BJ (cell line): Measurements from ENCODE around the gene KIF16B. TPM values are rescaled to one million over a fixed set of nuclear protein-coding genes. Genes with fewer than 3 reads are reported as not detected.

ENCODE experiments used
- CTCF ChIA-PET: fragments of 350-600 bp; formaldehyde crosslinking; extraction: SDS; loops from one replicate; lab custom pipeline; 2021; ENCODE audit warnings: antibody characterized with exemption, inconsistent platforms; lab: Yijun Ruan, JAX
- POLR2A ChIA-PET: fragments of 300-600 bp; sonication (Branson Sonifier 250); formaldehyde crosslinking; extraction: SDS; loops from one replicate; lab custom pipeline; 2021; ENCODE audit warnings: antibody characterized with exemption; lab: Charles Lee
- DNase-seq: peaks from one replicate; pipeline ENCODE4 v3.0.0-alpha.2; 2011; ENCODE audit warnings: low read depth
- H3K27me3 ChIP-seq: 2 replicates; pipeline ENCODE4 v1.6.0; 2011; ENCODE audit warnings: low read length; ENCODE audit not compliant: control insufficient read depth, insufficient read depth
- H3K36me3 ChIP-seq: 2 replicates; pipeline ENCODE4 v1.5.1; 2011; ENCODE audit warnings: low read length; ENCODE audit not compliant: control insufficient read depth, insufficient read depth
- H3K4me3 ChIP-seq: 2 replicates; pipeline ENCODE4 v1.5.1; 2011; ENCODE audit warnings: low read depth, mild to moderate bottlenecking, control low read depth, low read length
- polyA plus RNA-seq: library from polyadenylated mRNA; depleted of rRNA; stranded (reverse); fragments of >200 nt; gene quantifications from 2 replicates; pipeline ENCODE4 v1.2.3, GENCODE V29; 2011
- TF ChIP-seq, protein P1 (sequence below): IDR thresholded peaks from 2 replicates; pipeline ENCODE4 v1.5.1; 2011; ENCODE audit warnings: low read depth, mild to moderate bottlenecking, control low read depth, inconsistent platforms, low read length, moderate library complexity; ENCODE audit not compliant: insufficient read depth

The KIF16B gene
- polyA plus RNA-seq, 1 experiment = 3.2 TPM

DNA sequence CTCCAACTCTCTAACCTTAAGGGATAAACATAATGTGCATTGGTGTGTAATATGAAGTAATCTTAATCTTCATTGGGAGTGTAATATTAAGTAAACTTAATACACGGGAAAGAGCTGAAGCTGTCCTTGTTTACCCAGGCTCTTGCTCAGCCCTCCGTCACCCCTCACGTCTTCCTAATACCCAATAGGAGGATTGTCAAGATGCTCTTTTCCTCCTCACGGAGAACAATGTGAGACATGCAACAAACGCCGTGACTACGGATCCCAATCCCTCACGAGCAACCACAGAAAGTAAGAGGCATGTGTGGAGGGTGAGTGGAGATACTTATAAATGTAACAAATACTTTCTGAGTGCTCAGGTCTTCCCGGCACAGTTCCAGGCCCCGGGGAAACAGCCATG, 11.0 kb downstream of the KIF16B start:
- POLR2A ChIA-PET = no interaction called here
- DNase-seq = no peak
- H3K27me3 ChIP-seq = no peaks in the 10 kb centered on the region
- TF ChIP-seq, protein P1, sequence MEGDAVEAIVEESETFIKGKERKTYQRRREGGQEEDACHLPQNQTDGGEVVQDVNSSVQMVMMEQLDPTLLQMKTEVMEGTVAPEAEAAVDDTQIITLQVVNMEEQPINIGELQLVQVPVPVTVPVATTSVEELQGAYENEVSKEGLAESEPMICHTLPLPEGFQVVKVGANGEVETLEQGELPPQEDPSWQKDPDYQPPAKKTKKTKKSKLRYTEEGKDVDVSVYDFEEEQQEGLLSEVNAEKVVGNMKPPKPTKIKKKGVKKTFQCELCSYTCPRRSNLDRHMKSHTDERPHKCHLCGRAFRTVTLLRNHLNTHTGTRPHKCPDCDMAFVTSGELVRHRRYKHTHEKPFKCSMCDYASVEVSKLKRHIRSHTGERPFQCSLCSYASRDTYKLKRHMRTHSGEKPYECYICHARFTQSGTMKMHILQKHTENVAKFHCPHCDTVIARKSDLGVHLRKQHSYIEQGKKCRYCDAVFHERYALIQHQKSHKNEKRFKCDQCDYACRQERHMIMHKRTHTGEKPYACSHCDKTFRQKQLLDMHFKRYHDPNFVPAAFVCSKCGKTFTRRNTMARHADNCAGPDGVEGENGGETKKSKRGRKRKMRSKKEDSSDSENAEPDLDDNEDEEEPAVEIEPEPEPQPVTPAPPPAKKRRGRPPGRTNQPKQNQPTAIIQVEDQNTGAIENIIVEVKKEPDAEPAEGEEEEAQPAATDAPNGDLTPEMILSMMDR = no peak
- H3K4me3 ChIP-seq = no peak overlapping the region
- no peaks in the 10 kb centered on the region for H3K36me3 ChIP-seq
- CTCF ChIA-PET = no interaction called here

DNA sequence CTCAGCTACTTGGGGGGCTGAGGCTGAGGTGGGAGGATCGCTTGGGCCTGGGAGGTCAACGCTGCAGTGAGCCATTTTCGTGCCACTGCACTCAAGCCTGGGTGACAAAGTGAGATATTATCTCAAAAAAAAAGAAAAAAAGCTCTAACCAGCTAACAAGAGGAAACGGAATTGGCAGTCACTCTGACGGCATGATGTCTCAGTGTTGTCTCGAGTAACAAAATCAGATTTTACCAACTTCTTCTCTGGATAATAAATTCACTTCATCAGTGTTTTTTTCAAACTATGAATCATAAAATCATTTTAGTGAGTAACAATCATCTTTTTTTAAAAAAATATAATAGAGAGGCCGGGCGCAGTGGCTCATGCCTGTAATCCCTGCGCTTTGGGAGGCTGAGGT, 12.6 kb downstream of the KIF16B start:
- ChIA-PET POLR2A (no interaction called here), CTCF (no interaction called here)
- DNase-seq = no peak
- Histone ChIP-seq H3K27me3 (no peaks in the 10 kb centered on the region), H3K36me3 (no peaks in the 10 kb centered on the region), H3K4me3 (no peak overlapping the region)
- TF ChIP-seq, protein P1 = no peak

DNA sequence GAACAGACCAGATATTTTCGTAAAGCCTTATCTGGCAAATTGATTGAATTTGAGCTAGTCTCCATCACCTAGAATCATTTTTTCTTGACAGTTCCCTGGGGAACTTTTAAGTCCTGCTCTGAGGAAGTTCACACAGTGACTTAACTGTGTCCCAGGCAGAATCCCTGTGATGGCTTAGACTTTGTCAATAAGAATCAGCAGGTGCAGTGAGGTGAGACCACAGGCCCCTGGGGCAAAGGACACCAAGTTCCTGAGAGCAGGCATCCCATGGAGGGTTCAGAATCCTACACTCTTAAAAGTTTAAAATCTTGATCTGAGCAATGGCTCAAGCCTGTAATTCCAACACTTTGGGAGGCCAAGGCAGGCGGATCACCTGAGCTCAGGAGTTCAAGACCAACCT, 13.0 kb downstream of the KIF16B start:
- no peak for DNase-seq
- ChIA-PET POLR2A (no interaction called here), CTCF (no interaction called here)
- TF ChIP-seq, protein P1 = no peak
- H3K4me3 ChIP-seq = no peak overlapping the region
- H3K27me3 ChIP-seq = no peaks in the 10 kb centered on the region
- no peaks in the 10 kb centered on the region for H3K36me3 ChIP-seq

DNA sequence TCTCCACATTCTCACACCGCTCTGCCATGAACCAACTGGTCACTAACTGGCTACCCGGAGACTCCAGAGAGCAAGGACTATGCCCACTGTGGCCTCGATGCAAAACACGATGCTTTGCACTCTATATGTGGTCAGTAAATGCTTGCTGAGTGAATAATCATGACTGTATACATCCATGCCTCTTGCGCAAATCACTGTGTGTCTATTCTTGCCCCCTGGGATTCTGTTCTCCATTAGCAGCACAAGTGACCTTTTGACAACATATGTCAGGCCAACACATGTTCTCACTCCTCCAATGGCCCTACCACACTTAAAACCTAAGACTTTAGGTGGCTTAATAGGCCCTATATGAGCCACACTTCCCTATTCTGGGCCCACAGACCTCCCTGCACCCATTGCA, 16.9 kb downstream of the KIF16B start:
- Histone ChIP-seq H3K27me3 (no peaks in the 10 kb centered on the region), H3K4me3 (no peak overlapping the region), H3K36me3 (no peaks in the 10 kb centered on the region)
- ChIA-PET CTCF (interaction anchor here (3.0 kb wide), 1 partner anchor 10 kb away, joined by 9 read pairs; no protein-coding TSS in a partner anchor), POLR2A (no interaction called here)
- TF ChIP-seq, protein P1 = no peak
- no peak for DNase-seq

DNA sequence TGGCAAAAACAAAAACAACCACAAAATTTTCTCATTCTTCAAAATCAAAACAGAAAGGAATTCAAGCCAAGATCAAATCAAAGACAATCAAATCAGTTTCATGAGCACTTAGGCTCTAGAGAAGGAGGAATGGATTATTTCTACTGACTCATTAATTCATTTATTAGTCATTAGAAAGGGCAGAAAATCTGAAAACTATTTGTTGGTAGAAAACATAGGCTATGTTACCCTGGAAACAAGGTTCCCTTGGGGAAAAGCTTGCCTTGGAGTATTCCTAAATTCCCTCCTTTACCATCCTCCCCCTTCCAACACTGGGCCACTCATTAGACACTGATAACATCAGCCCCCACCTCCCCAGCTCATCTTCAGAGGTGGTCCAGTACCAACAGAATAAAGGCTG, 17.5 kb downstream of the KIF16B start:
- ChIA-PET CTCF (interaction anchor here (3.0 kb wide), 1 partner anchor 10 kb away, joined by 9 read pairs; no protein-coding TSS in a partner anchor), POLR2A (no interaction called here)
- H3K27me3 ChIP-seq = no peaks in the 10 kb centered on the region
- DNase-seq = peak; percentile 4
- no peak overlapping the region for H3K4me3 ChIP-seq
- H3K36me3 ChIP-seq = no peaks in the 10 kb centered on the region
- TF ChIP-seq, protein P1 = no peak
